PFSK-1 (cell line): Measurements from ENCODE around the gene PPARG.

ENCODE experiments used
- FOXP2 ChIP-seq: optimal IDR thresholded peaks from 2 replicates; pipeline ENCODE3; 2011; ENCODE audit warnings: borderline replicate concordance, control low read depth, inconsistent platforms; ENCODE audit not compliant: insufficient read depth; ENCODE audit errors: extremely low read length, extremely low read depth
- POLR2AphosphoS5 ChIP-seq: IDR thresholded peaks from 2 replicates; pipeline ENCODE4 v1.6.1; 2012; ENCODE audit warnings: low read depth, mild to moderate bottlenecking, control low read depth, low read length, moderate library complexity
- SIN3A ChIP-seq: IDR thresholded peaks from 2 replicates; pipeline ENCODE4 v1.6.1; 2012; ENCODE audit warnings: mild to moderate bottlenecking, low read length, moderate library complexity, borderline replicate concordance; ENCODE audit not compliant: insufficient read depth
- TAF1 ChIP-seq: IDR thresholded peaks from 2 replicates; pipeline ENCODE4 v1.6.1; 2012; ENCODE audit warnings: low read length, control low read depth, borderline replicate concordance; ENCODE audit not compliant: insufficient read depth
- TF ChIP-seq, protein P1 (sequence below), 2 experiments: IDR thresholded peaks; 2 replicates each; pipeline versions ENCODE4 v1.6.1 to v1.8.0; 2011 to 2012; ENCODE audit warnings: low read depth in 2 of 2, low read length in 2 of 2, control low read depth in 1 of 2, inconsistent platforms in 1 of 2, mild to moderate bottlenecking in 1 of 2, moderate library complexity in 1 of 2; ENCODE audit not compliant: insufficient read depth in 1 of 2

PPARG gene

DNA sequence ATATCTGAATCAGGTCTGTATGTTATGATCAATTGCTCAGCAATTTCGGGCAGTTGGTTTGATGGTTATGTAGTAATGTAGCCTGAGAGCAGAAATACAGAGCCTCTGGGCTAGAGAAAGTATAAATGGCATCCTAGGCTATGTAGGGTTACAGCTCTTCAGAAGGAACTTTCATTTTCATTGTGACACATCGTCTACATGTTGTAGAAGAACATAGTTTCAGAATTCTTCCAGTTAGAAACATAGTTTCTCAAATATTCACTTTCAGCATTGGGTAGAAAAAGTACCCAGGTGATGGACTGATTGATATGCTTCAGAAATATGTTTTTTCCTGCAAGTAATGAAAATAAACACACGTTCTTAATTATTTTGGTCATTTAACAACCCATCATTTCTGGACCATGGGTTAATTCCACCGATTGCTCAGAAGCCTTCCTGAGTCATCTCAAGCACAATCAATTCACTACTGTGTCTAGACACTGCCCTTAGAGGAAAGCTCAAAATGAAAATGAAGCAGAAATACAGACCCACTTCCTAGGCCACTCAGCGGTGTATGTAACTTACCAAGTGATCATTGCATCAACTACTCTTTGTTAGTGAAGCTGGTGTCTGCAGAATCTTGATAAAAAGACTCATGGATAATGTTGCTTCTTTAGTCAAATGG is 106.6 kb downstream of the PPARG start:
- TF ChIP-seq SIN3A (no peak), TAF1 (no peak), FOXP2 (no peak), POLR2AphosphoS5 (no peak)
- TF ChIP-seq, protein P1, sequence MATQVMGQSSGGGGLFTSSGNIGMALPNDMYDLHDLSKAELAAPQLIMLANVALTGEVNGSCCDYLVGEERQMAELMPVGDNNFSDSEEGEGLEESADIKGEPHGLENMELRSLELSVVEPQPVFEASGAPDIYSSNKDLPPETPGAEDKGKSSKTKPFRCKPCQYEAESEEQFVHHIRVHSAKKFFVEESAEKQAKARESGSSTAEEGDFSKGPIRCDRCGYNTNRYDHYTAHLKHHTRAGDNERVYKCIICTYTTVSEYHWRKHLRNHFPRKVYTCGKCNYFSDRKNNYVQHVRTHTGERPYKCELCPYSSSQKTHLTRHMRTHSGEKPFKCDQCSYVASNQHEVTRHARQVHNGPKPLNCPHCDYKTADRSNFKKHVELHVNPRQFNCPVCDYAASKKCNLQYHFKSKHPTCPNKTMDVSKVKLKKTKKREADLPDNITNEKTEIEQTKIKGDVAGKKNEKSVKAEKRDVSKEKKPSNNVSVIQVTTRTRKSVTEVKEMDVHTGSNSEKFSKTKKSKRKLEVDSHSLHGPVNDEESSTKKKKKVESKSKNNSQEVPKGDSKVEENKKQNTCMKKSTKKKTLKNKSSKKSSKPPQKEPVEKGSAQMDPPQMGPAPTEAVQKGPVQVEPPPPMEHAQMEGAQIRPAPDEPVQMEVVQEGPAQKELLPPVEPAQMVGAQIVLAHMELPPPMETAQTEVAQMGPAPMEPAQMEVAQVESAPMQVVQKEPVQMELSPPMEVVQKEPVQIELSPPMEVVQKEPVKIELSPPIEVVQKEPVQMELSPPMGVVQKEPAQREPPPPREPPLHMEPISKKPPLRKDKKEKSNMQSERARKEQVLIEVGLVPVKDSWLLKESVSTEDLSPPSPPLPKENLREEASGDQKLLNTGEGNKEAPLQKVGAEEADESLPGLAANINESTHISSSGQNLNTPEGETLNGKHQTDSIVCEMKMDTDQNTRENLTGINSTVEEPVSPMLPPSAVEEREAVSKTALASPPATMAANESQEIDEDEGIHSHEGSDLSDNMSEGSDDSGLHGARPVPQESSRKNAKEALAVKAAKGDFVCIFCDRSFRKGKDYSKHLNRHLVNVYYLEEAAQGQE (IDR thresholded peaks at IDR 0.05; ENCODE audit: insufficient read depth in 1 of 2, low read depth in 2 of 2, low read length in 2 of 2), result no peak

GRCh38 chr3:12396471-12396870 is 107.6 kb downstream of the PPARG start:
- TF ChIP-seq POLR2AphosphoS5 (no peak), TAF1 (no peak), FOXP2 (no peak), SIN3A (no peak)
- TF ChIP-seq, protein P1 (IDR thresholded peaks at IDR 0.05; ENCODE audit: insufficient read depth in 1 of 2, low read depth in 2 of 2, low read length in 2 of 2), result no peak

DNA sequence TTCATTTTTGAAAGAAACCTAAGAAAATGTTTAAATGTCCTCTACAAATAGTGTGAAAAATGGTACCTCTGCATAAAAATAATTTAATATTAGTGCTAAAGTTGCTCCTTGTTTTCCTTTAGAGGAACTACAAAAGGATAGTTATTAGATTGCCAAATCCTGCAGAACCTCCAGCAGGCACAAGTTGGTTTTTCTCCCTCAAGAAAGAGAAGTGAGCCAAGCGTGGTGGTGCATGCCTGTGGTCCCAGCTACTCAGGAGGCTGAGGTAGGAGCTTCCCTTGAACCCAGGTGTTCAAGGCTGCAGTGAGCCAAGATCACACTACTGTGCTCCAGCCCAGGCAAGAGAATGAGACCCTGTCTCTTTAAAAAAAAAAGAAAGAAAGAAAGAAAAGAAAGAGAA is 110.4 kb downstream of the PPARG start:
- TF ChIP-seq, protein P1 (IDR thresholded peaks at IDR 0.05; ENCODE audit: insufficient read depth in 1 of 2, low read depth in 2 of 2, low read length in 2 of 2), result no peak
- TF ChIP-seq POLR2AphosphoS5 (no peak), TAF1 (no peak), FOXP2 (no peak), SIN3A (no peak)

- no peak for TF ChIP-seq FOXP2
- TF ChIP-seq SIN3A, result no peak
- TF ChIP-seq POLR2AphosphoS5, result no peak
- TF ChIP-seq, protein P1 (IDR thresholded peaks at IDR 0.05; ENCODE audit: insufficient read depth in 1 of 2, low read depth in 2 of 2, low read length in 2 of 2), result no peak
- no peak for TF ChIP-seq TAF1
Observed at GRCh38 chr3:12400616-12401194, 111.8 kb downstream of the PPARG start.
